GM18909 (cell line): Measurements from ENCODE around the gene CAPN5.
A peak's percentile ranks its signal among the peaks of the same experiment; 100 is the strongest.

Source experiments
- ATAC-seq: cut with Tn5 transposase; IDR thresholded peaks from one replicate; pipeline ENCODE4 v1.9.1; 2021; ENCODE audit warnings: mild to moderate bottlenecking; ENCODE audit not compliant: unreplicated experiment, poor library complexity

CAPN5 gene

DNA sequence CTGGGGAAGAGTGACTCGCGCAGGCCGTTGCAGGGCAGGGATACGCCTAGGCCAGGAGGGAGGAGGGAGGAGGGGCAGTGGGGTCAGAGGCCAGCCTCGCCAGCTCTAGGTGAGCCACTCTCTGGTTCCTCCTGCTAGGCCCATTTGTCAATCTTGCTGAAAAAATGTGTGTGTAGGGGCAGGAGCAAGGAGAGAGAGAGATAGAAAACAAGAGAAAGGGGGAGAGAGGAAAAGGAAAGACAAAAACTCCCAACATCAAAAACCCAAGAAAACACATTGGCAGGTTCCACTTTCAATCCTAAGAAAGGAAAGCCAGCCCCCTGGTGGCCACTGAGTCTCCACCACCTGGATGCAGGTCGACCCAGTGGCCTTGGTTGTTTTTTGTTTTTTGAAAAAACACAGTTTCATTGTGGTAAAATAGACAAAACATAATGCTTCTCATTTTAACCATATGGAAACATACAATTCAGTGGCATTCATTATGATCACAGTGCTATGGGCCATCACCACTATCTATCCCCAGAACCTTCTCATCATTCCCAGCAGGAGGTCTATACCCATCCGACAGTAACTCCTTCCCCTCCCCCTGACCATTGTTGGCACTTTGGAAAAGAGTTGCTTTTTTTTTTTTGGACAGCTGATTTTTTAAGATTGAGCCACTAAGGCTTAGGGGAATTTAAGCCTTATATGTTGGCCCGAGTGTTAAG lies 46.8 kb downstream of the CAPN5 start:
- ATAC-seq = no peak

DNA sequence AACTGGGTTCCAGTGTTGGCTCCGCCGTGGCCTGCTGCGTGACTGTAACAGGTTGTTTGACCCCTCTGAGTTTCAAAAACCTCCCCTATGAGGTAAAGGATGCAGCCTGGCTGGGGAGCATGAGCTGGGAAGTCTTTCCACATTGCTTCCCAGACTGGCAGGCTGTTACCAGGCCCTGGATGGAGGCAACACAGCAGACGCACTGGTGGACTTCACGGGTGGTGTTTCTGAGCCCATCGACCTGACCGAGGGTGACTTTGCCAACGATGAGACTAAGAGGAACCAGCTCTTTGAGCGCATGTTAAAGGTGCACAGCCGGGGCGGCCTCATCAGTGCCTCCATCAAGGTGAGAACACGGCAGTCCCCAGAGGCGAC lies 47.3 kb downstream of the CAPN5 start:
- no peak for ATAC-seq

DNA sequence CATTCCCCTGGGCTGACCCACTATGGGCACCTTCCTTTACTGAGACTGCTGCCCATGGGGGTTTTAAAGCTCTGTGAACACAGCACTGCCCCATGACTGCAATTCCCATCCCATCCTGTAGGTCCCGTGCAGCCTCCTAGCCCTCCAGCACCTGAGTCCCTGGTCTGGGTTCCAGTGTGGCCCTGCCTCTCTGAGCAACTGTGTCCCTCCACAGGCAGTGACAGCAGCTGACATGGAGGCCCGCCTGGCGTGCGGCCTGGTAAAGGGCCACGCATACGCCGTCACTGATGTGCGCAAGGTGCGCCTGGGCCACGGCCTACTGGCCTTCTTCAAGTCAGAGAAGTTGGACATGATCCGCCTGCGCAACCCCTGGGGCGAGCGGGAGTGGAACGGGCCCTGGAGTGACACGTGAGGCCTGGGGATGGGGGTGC lies 48.4 kb downstream of the CAPN5 start:
- ATAC-seq = no peak

DNA sequence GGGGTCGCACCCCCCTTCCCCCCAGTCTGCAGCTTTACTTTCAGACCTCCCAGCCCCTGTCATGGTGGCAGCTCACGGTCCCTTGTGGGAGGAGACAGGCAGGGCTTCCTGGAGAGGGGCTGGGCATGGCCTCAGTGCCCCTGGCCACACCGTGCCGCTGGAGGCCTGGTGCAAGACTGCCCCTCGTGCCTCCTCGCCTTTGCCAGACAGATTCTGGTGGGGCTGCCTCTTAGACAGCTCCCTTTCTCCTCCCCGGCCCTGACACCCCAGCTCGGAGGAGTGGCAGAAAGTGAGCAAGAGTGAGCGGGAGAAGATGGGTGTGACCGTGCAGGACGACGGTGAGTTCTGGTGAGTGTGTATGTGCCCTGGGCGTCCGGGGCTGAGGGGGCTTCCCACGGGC lies 49.2 kb downstream of the CAPN5 start:
- ATAC-seq = no peak

DNA sequence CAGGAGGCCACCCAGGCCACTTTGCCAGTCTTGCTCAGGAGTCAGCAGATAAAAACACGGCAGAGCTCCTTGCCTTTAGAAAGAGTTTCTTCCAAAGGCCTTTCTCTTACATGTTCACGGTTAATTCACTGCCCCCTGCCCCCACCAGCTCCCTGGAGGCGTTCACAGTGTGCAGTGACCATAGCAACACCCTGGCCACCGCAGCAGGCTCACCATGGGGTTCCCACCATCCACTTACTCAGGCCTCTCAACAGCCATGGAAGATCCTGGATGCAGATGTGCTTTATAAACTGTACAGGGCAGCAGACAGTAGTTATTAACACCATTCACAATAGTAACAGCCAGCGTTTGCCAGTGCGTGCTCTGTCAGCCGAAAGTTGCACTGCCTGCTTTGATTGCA lies 50.7 kb downstream of the CAPN5 start:
- no peak for ATAC-seq

DNA sequence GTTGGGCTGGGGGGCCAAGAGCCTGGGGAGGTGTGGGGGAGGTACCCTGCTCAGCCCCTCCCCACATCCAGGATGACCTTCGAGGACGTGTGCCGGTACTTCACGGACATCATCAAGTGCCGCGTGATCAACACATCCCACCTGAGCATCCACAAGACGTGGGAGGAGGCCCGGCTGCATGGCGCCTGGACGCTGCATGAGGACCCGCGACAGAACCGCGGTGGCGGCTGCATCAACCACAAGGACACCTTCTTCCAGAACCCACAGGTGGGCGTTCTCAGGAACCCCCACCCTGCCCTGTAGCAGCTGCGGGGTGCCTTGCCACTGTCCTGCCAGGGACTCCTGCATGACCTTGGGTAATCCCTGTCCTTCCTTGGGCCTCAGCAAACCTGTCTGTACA lies 51.3 kb downstream of the CAPN5 start:
- ATAC-seq = no peak

DNA sequence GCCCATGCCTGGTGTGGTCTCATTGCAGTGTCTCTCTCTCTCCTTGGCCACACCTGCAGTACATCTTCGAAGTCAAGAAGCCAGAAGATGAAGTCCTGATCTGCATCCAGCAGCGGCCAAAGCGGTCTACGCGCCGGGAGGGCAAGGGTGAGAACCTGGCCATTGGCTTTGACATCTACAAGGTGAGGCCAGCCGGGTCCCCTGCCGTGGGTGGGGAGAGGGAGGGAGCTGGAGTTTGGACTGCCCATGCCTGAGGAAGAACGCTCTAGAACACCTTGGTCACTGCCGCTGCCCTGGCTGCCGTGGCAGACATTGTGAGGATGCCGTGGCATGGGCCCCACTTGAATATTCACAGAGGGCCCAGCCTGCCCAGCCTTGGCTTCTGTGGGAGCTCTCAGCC lies 52.2 kb downstream of the CAPN5 start:
- ATAC-seq = no peak

DNA sequence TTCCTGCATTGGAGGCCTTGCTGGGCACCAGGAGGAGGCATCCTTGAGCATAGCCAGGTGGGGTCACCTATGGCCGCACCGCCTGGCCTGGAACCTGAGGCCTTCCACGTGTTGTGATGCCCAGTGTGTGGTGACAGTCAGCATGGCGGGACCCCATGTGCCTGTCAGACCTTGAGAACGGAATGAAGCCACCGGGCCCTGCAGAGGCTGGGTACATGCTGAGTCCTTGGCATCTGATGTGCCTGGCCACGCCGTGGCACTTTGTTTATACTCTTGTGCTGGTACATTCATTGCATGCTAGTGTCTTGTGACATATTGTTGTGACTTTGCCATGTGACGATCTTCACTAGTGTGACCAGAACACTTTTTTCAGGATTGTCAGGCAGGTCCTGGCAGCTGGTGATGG lies 52.8 kb downstream of the CAPN5 start:
- ATAC-seq = no peak

DNA sequence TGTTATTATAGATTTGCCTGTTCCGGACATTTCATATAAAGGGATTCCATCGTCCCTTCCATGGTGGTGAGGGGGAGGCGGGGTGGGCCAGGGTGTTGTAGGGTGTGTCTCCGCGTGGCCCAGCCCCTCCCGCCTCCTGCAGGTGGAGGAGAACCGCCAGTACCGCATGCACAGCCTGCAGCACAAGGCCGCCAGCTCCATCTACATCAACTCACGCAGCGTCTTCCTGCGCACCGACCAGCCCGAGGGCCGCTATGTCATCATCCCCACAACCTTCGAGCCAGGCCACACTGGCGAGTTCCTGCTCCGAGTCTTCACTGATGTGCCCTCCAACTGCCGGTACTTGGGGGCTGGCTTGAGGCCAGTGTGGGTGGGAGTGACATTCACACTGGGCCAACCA lies 53.8 kb downstream of the CAPN5 start:
- ATAC-seq = no peak

DNA sequence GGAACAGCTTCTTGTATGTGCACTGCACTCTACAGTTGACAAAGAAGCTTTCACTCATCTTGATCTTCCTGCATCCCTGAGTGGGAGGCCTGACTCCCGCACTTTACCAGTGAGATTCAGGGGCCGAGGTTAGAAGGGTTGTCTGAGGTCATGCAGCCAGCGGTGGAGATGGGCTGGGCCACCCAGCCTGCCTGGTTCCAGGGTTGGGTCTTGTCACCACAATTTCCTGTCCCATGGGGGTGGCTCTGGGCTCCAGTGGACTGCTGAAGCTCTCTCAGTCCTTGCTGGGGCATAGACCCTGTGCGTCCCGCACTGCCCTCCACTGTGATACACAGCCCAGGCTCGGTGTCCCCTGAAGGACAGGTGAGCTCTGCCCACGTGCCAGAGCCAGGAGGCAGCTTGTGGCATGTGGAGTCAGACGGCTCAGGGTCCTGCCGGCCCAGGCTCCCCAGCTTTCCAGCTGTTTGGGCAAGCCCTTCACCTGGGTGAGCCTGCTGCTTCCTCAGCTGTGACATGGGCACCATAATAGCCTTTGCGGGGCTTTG lies 54.4 kb downstream of the CAPN5 start:
- no peak for ATAC-seq

DNA sequence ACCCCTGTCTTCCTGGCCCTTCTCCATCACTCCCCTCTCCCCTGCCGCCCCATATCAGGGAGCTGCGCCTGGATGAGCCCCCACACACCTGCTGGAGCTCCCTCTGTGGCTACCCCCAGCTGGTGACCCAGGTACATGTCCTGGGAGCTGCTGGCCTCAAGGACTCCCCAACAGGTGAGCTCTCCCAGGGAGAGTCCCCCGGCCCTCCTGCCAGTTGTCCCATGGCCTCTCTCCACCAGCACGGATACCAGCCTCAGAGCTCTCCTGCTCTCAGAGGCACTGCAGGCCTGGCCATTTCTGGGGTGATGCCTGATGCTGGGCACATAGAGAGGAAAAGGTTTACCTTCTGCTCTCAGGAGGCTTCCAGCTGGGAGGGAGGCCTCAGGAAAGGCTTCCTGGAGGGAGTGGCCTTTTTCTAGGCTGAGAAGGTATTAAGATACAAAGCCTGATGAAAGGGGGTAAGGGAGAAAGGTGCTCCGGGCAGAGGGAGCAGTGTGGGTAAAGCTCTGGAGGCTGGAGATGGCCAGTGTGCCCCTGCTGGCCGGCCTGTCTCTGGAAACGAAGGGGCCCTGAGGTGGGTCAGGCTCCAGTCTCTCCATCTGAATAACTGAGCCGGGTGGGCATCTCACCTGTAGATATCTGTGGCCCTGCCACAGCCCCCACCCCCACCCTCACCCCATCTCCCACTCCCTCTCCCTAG lies 55.3 kb downstream of the CAPN5 start:
- no peak for ATAC-seq

DNA sequence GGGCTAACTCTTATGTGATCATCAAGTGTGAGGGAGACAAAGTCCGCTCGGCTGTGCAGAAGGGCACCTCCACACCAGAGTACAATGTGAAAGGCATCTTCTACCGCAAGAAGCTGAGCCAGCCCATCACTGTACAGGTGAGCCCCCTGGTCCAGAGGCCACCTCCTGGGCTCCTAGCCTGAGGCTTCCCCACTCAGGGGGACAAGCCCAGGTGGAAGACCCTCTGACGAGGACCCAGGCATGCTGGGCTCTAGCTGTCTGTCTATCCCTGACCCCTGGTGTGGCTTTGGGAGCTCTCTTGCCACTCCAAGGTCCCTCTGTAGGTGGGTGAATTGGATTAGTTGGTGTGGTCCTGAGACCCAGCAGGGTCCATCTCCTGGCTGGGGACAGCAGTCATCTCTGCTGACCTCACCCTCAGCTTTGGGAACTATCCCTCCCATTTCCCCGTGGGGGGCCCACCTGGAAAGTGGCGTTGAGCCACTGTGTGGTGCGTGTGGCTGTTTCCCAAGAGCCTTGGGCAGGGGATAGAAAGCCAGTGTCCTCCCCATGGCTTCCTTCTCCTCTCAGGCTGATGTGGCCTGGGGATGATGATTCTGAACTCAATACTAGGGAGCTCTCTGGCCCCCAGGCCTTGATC lies 55.9 kb downstream of the CAPN5 start:
- ATAC-seq = no peak

DNA sequence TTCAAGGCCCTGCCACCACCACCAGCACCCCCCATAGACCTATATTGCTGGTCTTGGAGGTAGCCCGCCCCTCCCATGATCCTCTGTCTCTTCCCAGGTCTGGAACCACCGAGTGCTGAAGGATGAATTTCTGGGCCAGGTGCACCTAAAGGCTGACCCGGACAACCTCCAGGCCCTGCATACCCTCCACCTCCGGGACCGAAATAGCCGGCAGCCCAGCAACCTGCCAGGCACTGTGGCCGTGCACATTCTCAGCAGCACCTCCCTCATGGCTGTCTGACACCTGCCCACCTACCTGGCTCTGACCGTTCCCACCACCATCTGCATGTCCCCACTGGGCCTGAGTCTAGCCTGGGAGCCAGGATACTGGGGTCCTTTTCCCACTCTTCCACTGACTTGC lies 56.8 kb downstream of the CAPN5 start:
- ATAC-seq = no peak

DNA sequence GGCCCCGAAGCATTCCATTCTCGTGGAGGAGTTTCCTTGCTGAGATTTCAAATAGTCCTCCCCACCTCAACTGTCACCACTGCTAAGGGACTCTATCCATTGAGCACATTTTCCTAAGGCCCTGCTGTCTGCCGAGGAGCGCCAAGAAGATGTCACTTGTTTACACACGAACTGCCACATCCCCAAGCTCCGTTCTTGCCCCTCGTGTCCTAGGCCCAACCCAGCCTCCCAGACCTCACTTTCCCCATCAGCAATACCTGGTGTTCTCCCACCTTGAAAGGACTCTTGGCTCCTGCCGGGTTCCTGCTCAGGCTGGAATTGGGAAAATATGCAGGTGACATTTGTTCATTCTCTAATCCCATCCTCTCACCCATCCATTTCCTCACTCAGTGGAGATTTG lies 57.3 kb downstream of the CAPN5 start:
- no peak for ATAC-seq

DNA sequence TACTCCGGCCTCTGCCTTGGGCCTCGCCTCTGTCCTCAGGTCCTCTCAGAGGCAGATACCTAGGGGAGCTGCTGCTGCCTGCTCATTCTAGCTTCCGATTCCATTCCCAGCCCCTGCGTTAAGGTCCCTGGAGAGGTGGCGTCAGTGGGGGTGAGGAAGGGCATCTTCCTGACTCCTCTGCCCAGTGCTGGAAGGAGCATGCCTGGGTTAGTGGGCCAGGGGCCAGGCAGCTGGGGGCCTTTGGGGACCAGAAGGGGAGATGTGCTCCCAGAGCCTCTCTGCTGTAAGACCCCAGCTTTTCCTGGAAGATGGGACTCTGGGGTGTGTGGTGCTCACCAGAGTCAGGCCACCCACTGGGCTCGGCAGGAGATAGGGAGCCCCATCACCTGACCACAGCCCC lies 57.7 kb downstream of the CAPN5 start:
- no peak for ATAC-seq

DNA sequence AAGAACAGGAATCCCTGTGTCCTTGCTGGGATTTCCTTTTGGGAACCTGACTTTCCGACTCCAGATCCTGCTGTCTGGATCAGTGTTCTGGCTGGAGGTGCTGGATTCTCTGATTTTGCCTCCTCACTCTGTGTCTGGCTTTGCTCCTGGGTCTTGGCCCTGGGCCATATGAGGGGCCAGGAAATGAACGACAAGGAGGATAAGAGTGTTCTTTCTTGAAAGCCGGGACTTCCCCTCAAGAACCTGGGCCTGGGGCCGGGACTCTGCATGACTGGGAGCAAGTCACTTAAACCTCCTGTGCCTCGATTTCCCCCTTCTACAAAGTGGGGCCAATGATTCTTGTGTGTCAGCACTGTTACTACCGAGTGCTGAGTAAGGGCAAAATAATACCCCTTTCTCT lies 58.4 kb downstream of the CAPN5 start:
- ATAC-seq = no peak

DNA sequence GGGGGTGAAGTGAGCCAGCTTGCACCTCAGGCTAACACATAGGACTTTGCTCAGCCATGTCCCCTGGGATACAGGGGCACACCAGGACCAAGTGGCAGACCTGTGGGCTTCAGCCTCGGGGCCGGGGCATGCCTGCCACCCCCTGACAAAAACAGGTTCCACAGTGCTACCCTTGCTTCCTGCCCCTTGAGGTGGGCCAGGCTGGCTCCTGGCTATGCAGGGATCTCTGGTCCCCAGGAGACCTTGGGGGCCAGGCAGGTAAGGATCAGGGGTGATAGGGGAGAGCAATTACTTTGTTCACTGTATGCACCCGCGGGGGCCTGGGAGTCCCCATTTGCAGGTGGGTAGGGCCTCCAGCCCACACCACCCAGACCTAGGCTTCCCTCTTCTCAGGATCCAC lies 58.9 kb downstream of the CAPN5 start:
- ATAC-seq = no peak

DNA sequence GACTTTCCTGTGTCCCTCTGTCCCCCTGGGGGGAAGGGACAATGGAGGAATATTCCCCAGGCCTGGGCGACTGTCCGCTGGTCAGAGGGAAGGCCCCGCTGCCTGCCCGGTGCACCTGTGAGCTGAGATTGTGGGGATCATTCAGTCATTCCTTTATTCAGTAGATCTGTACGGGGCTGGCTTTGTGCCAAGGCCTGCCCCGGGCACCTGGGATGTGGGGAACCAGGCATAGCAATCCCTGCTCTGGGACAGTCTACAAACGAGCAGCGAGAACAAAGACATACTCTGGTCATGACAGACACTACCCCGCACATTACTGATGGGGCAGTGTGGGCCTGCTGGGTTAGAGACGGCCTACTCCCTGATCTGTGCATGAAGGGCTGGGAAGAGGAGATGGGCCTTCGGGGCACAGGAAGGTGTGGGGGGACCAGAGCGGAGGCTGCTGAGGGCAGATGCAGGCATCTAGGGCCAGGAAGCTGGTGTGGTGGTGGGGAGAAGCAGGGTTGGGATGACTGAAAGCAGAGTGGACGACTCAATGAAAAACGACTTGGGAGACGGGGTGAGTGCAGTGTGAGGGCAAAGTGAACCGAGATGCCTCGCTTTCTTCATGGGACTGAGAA lies 59.5 kb downstream of the CAPN5 start:
- no peak for ATAC-seq

DNA sequence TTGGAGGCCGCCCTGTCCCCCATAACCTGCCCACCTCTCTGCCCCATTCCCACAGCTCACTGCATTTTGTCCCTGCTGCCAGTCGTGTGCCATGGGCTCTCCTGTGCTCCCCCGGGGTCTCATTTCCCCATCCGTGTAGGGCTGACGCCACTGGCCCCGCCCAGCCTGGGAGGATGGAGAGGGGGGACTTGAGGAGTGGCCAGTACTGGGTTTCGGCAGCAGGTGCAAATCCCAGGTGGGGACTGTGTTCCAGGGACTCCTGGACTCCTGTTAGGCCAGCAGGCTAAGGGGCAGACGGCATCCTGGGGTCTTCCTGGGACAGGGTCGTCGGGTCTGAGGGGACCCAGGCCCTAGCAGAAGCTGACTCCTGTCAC lies 60.1 kb downstream of the CAPN5 start:
- no peak for ATAC-seq

DNA sequence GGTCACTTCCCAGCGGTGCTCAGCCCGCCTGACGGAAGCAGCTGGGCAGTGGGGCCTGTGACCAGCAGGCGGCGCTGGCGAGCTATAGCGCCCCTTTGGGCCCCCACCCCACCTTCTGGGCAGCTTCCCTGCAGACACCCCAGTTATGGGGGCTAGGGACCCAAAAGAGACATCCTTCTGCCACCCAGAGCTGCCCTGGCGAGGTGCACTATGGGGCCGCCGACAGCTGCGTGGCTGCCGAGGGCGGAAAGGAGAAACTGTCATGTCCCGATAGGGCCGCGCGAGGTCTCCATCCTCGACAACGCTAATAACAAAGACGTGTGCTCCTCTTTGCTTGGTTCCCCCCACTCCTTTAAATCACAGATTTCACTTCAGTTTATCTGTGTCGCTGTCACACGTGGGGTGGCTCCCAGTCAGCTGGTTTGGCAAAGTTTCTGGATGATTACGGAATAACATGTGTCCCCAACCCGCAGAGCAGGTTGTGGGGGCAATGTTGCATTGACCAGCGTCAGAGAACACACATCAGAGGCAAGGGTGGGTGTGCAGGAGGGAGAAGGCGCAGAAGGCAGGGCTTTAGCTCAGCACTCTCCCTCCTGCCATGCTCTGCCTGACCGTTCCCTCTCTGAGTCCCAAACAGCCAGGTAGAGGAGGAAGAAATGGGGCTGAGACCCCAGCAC lies 60.6 kb downstream of the CAPN5 start:
- peak; percentile 48 for ATAC-seq
